K562 (cell line): Measurements from ENCODE around the gene ACSL5. TPM values are rescaled to one million over a fixed set of nuclear protein-coding genes. Genes with fewer than 3 reads are reported as not detected.
A peak's percentile ranks its signal among the peaks of the same experiment; 100 is the strongest.

Experiments
- ATAC-seq: fragments of 200-7000 bp; cut with Tn5 transposase; 3 replicates; pipeline ENCODE4 v1.9.1; 2020; ENCODE audit warnings: moderate library complexity
- BruUV-seq: library from RNA; stranded (reverse); fragments of 400-500 nt; replicated peaks from 2 replicates; lab custom pipeline; 2021; lab: Mats Ljungman, UMichigan
- CTCF ChIA-PET: fragments of 300-600 bp; formaldehyde crosslinking; extraction: SDS; loops from one replicate; lab custom pipeline; 2021; ENCODE audit warnings: low intra/inter-chr PET ratio; lab: Yijun Ruan, JAX
- POLR2A ChIA-PET: fragments of 300-600, 350-650 bp; sonication (Branson Sonifier 250); formaldehyde crosslinking; extraction: SDS; loops from one replicate; lab custom pipeline; 2021; ENCODE audit warnings: antibody characterized with exemption, inconsistent platforms; lab: Yijun Ruan, JAX
- DNase-seq, 4 experiments: peaks; one replicate each; pipeline versions ENCODE4 v3.0.0 to v3.0.0-alpha.2; 2011 to 2018; ENCODE audit warnings: low spot score in 3 of 4, mixed read lengths in 3 of 4; ENCODE audit errors: extremely low read depth in 1 of 4
- FAIRE-seq: peaks from 2 replicates; lab custom pipeline; 2011; peaks lifted over from hg19 to GRCh38; lab: Jason Lieb, UNC
- H2AFZ ChIP-seq: 2 replicates; pipeline ENCODE4 v1.6.0; 2011; ENCODE audit warnings: low read depth, low read length, control low read depth, inconsistent platforms
- H3K27ac ChIP-seq: fragments of 200-600 bp; 3 replicates; pipeline ENCODE4 v1.8.0; 2011; ENCODE audit warnings: low read depth, mild to moderate bottlenecking, control low read depth, inconsistent platforms, low read length, moderate library complexity, mixed read lengths; ENCODE audit errors: extremely low read depth
- H3K27me3 ChIP-seq, 2 experiments: fragments of 300-600 bp in 1 of 2; 2 replicates in 1 of 2; 3 replicates in 1 of 2; pipeline versions ENCODE4 v1.6.0 to v1.8.0; 2011; ENCODE audit warnings: inconsistent platforms in 2 of 2, low read length in 2 of 2, mild to moderate bottlenecking in 1 of 2, mixed read lengths in 1 of 2, moderate library complexity in 1 of 2; ENCODE audit not compliant: control insufficient read depth in 2 of 2, insufficient read depth in 2 of 2
- H3K36me3 ChIP-seq: fragments of 300-600 bp; 3 replicates; pipeline ENCODE4 v1.8.0; 2011; ENCODE audit warnings: mild to moderate bottlenecking, low read length, inconsistent platforms; ENCODE audit not compliant: control insufficient read depth, insufficient read depth
- H3K4me1 ChIP-seq, 2 experiments: fragments of 200-600 bp in 1 of 2; replicated peaks in 1 of 2; 2 replicates in 1 of 2; 3 replicates in 1 of 2; pipeline versions ENCODE4 v1.5.1 to v1.8.0; 2011; ENCODE audit warnings: inconsistent platforms in 2 of 2, low read length in 2 of 2, mild to moderate bottlenecking in 1 of 2, mixed read lengths in 1 of 2, moderate library complexity in 1 of 2; ENCODE audit not compliant: control insufficient read depth in 2 of 2, insufficient read depth in 2 of 2
- H3K4me2 ChIP-seq: 2 replicates; pipeline ENCODE4 v1.6.1; 2011; ENCODE audit warnings: low read length, control low read depth, inconsistent platforms, mixed read lengths; ENCODE audit not compliant: insufficient read depth
- H3K4me3 ChIP-seq: fragments of 200-600 bp; sonication (generic), shearing (Covaris generic); 2 replicates; pipeline ENCODE4 v1.5.1; 2016; ENCODE audit warnings: control low read depth, inconsistent platforms
- H3K79me2 ChIP-seq: fragments of 200-600 bp; 3 replicates; pipeline ENCODE4 v1.8.0; 2011; ENCODE audit warnings: low read length, inconsistent platforms; ENCODE audit not compliant: control insufficient read depth, insufficient read depth
- H3K9ac ChIP-seq, 2 experiments: 2 replicates each; pipeline versions ENCODE4 v1.6.0 to v1.6.1; 2011; ENCODE audit warnings: low read depth in 2 of 2, low read length in 2 of 2, control low read depth in 1 of 2, inconsistent platforms in 1 of 2, mild to moderate bottlenecking in 1 of 2, mixed read lengths in 1 of 2; ENCODE audit not compliant: insufficient read depth in 1 of 2
- H3K9me1 ChIP-seq: one replicate; pipeline ENCODE4 v1.6.0; 2011; ENCODE audit warnings: inconsistent platforms, mild to moderate bottlenecking, low read length, moderate library complexity; ENCODE audit not compliant: control insufficient read depth, insufficient read depth
- H3K9me3 ChIP-seq: replicated peaks from 2 replicates; pipeline ENCODE4 v1.5.1; 2011; ENCODE audit warnings: low read depth, low read length, inconsistent platforms; ENCODE audit not compliant: control insufficient read depth, insufficient read depth
- H4K20me1 ChIP-seq: replicated peaks from 2 replicates; pipeline ENCODE4 v1.6.1; 2011; ENCODE audit warnings: low read length, inconsistent platforms, mixed read lengths; ENCODE audit not compliant: control insufficient read depth, insufficient read depth
- NCOA4 ChIP-seq: fragments of 450-650 bp; IDR thresholded peaks from 2 replicates; pipeline ENCODE4 v1.6.1; 2018; ENCODE audit warnings: mild to moderate bottlenecking; ENCODE audit not compliant: partially characterized antibody
- ZKSCAN1 ChIP-seq: fragments of 150-350 bp; IDR thresholded peaks from 2 replicates; pipeline ENCODE4 v1.6.1; 2016; ENCODE audit warnings: low read depth, low read length
- WGBS: fragments of 100-300 bp; shearing (Covaris generic); methylation state at CpG from one replicate; pipeline ENCODE4 v1.1.6; 2016; ENCODE audit warnings: low coverage, mixed read lengths; ENCODE audit not compliant: insufficient coverage; ENCODE audit errors: missing lambda C conversion rate; 5-methylcytosine and 5-hydroxymethylcytosine counted together
- in situ Hi-C: fragments of 300-500 bp; cut with MboI; formaldehyde crosslinking; loops from 4 replicates; pipeline ENCODE4 v1.15.0; 2018; ENCODE audit warnings: inconsistent platforms, mixed read lengths
- intact Hi-C: fragments of 100-400 bp; cut with micrococcal nuclease; formaldehyde crosslinking; loops from 2 replicates; pipeline ENCODE4 v1.14.2; 2022
- polyA plus RNA-seq, 8 experiments: library from polyadenylated mRNA; depleted of rRNA in 4 of 8; stranded (reverse) in 5 of 8; unstranded in 3 of 8; fragments of >200 nt; fragmentation: Nextera tagmentation in 2 of 8; fragmentation: Illumina TruSeq in 1 of 8; extraction: Ambion mirVana in 2 of 8; extraction: Trizol in 1 of 8; gene quantifications; 2 replicates each; pipeline versions ENCODE4 v1.2.1 to v1.2.3, GENCODE V29; 2011 to 2014; ENCODE audit warnings: inconsistent platforms in 1 of 8, missing spikeins in 1 of 8
- total RNA-seq, 7 experiments: library from RNA; depleted of rRNA in 6 of 7; stranded (reverse); fragments of >200 nt in 6 of 7; fragmentation: Illumina TruSeq in 2 of 7; extraction: Trizol in 2 of 7; gene quantifications; 2 replicates each; pipeline versions ENCODE4 v1.2.1 to v1.2.3, GENCODE V29; 2011 to 2021; ENCODE audit warnings: low replicate concordance in 1 of 7
- TF ChIP-seq, protein P1 (sequence below), 3 experiments: fragments of 200-800 bp in 1 of 3; sonication (Bioruptor generic) in 1 of 3; sonication (generic) in 1 of 3; formaldehyde crosslinking in 1 of 3; IDR thresholded peaks; 2 replicates each; pipeline versions ENCODE4 v1.6.1 to v1.8.0; 2016 to 2022; ENCODE audit warnings: mild to moderate bottlenecking in 2 of 3, missing compliant biosample characterization in 2 of 3, missing genetic modification characterization in 2 of 3, missing genetic modification reagents in 1 of 3

ACSL5 gene
- total and polyA plus RNA-seq, 9 of the 15 experiments (the other 6 are each of a cell fraction or from before 2014, with no cell fraction given): 0.19 to 1.4 (median 0.55) TPM

DNA sequence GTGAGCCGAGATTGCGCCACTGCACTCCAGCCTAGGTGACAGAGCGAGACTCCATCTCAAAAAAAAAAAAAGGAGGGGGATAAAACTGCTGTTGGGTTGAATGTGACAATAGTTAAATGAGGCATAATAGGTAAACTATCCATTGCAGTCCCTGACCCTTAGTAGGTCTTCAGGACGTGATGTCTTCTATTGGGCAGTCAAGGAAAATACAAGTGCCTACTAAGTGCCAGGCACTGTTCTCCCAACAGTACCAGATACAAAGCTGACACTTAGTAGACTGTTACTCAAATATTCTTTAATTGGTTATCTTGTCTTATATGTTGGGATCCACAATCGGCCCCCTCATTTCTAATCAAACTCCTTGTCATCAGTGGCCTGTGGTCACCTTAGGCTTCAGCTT, 27.1 kb upstream of the ACSL5 start:
- intact Hi-C loops (no loop called here), in situ Hi-C loops (no loop called here)
- FAIRE-seq: no peak
- Histone ChIP-seq H3K27ac (no peak overlapping the region), H3K27me3 (peaks cover 0 to 23% of the 10 kb centered on the region in 2 experiments; a peak in 2 of 5 replicates), H3K4me1 (0 out of 5 replicates have a peak, but pooled peaks cover 0 to 6% of the 10 kb centered on the region in 2 experiments), H2AFZ (no peak overlapping the region), H3K9ac (no peak overlapping the region), H3K36me3 (no peaks in the 10 kb centered on the region)
- POLR2A ChIA-PET: no interaction called here
- WGBS: 0% methylated on average over 1 of the region's 5 CpGs
- BruUV-seq: no TSS peak
- TF ChIP-seq, protein P1, sequence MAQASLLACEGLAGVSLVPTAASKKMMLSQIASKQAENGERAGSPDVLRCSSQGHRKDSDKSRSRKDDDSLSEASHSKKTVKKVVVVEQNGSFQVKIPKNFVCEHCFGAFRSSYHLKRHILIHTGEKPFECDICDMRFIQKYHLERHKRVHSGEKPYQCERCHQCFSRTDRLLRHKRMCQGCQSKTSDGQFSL (CRISPR knock-in tag; IDR thresholded peaks at IDR 0.05): no peak
- TF ChIP-seq, protein P1 (tag; IDR thresholded peaks at IDR 0.05): no peak
- TF ChIP-seq NCOA4 (no peak), ZKSCAN1 (peak; percentile 62; the same call in 1 of the 2 replicates)
- TF ChIP-seq, all 486 proteins: peak for 1
- Histone ChIP-seq H3K9me3 (no peaks in the 10 kb centered on the region), H3K4me3 (no peak overlapping the region), H3K9me1 (no peaks in the 10 kb centered on the region), H3K79me2 (no peaks in the 10 kb centered on the region), H4K20me1 (no peaks in the 10 kb centered on the region; the same call in 1 of the 2 replicates), H3K4me2 (no peak overlapping the region)
- no peak for DNase-seq
- CTCF ChIA-PET: no interaction called here
- ATAC-seq: no peak
